Gastrocnemius medialis (tissue), 4 donors: Measurements from ENCODE around the gene DEK.

Experiments
- POLR2A ChIP-seq, 2 donors: fragments of 450-650 bp; IDR thresholded peaks; one replicate each; pipeline ENCODE4 v1.6.1; 2017; ENCODE audit warnings: antibody characterized with exemption in 2 of 2, mild to moderate bottlenecking in 2 of 2, moderate library complexity in 2 of 2
- TF ChIP-seq, protein P1 (sequence below), 5 experiments: fragments of 450-650 bp in 3 of 5; fragments of 200-600 bp in 2 of 5; sonication (generic) in 2 of 5; IDR thresholded peaks in 4 of 5; conservative IDR thresholded peaks in 1 of 5; 1 replicate in 4 of 5; 2 replicates in 1 of 5; pipeline ENCODE4 v1.5.1; 2016 to 2019; ENCODE audit warnings: antibody characterized with exemption in 5 of 5, mild to moderate bottlenecking in 3 of 5, moderate library complexity in 3 of 5

DNA sequence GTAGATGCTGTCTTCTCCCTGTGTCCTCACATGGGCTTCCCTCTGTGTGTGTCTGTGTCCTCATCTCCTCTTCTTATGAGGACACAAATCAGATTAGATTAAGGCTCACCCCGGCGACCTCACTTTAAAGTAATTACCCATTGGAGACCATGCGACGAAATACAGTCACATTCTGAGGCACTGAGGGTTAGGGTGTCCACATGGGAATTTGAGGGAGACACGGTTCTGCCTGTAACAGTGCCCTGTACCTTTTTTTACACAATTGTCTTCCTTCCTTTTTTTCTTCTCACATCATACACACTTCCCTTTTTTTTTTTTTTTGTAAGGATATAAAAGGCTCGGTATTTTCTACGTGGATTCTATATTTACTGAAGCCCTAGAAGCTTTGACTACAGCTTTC lies 48.9 kb downstream of the DEK start:
- TF ChIP-seq, protein P1, sequence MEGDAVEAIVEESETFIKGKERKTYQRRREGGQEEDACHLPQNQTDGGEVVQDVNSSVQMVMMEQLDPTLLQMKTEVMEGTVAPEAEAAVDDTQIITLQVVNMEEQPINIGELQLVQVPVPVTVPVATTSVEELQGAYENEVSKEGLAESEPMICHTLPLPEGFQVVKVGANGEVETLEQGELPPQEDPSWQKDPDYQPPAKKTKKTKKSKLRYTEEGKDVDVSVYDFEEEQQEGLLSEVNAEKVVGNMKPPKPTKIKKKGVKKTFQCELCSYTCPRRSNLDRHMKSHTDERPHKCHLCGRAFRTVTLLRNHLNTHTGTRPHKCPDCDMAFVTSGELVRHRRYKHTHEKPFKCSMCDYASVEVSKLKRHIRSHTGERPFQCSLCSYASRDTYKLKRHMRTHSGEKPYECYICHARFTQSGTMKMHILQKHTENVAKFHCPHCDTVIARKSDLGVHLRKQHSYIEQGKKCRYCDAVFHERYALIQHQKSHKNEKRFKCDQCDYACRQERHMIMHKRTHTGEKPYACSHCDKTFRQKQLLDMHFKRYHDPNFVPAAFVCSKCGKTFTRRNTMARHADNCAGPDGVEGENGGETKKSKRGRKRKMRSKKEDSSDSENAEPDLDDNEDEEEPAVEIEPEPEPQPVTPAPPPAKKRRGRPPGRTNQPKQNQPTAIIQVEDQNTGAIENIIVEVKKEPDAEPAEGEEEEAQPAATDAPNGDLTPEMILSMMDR (IDR thresholded peaks at IDR 0.05 in 4 of 5, conservative IDR thresholded peaks at IDR 0.05 in 1 of 5), result no peak
- no peak for TF ChIP-seq POLR2A (IDR thresholded peaks at IDR 0.05)
